SK-MEL-5 (cell line): ENCODE data around the gene NTRK2. TPM values are rescaled to one million over a fixed set of nuclear protein-coding genes. Genes with fewer than 3 reads are reported as not detected.
A peak's percentile ranks its signal among the peaks of the same experiment; 100 is the strongest.

Experiments used
- DNase-seq: peaks from one replicate; pipeline ENCODE4 v3.0.0-alpha.2; 2016; ENCODE audit warnings: low read depth, low spot score
- in situ Hi-C: cut with HindIII; loops from 2 replicates; pipeline ENCODE4 v1.10.0; 2016; ENCODE audit warnings: low sequenced_read_pairs, high pct_unique_total_duplicates, low pct_unique_long_range_greater_than_20kb
- total RNA-seq: library from RNA; depleted of rRNA; stranded (reverse); fragments of >200 nt; shearing (Covaris generic); gene quantifications from 2 replicates; pipeline ENCODE4 v1.2.3, GENCODE V29; 2014

Gene NTRK2
- total RNA-seq, 1 experiment from 2014 or later = 1.0 TPM

DNA sequence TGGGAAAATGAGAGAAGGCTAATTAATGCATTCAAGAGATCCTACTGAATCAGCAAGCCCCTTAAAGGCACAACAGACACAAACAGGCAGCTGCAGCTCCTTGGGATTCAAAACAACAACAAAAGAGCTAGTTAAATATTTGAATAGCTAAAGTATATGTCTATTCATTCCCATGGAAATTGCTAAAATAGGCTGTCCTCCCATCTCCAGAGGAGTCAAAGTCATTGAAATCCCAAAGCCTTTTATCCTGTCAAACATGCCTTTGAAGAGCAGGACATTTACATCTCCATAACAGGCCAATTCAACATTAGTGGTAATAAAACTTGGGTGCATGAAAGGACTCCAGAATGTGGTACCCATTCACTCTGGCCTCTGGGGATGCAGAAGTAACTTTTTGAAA is 177.4 kb downstream of the NTRK2 start:
- DNase-seq = no peak
- in situ Hi-C loops = no loop called here

DNA sequence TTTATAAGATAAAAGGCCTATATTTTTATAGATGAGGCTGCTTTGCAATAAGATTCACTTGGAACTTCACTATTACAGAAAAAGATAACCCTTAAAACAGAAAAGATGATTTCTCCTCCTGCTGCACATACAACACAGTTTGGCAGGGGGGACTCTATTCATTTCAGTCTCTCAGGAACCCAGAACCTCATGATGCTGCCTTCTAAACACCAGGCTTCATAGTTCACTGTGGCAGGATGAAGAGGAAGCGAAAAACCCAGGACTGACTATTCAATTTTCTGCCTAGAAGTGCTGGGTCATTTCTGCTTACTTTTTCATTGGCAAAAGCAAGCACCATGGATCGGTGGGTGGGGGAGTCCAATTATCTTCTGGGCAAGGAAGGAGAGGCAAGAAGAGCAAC is 179.5 kb downstream of the NTRK2 start:
- in situ Hi-C loops = no loop called here
- DNase-seq = no peak

DNA sequence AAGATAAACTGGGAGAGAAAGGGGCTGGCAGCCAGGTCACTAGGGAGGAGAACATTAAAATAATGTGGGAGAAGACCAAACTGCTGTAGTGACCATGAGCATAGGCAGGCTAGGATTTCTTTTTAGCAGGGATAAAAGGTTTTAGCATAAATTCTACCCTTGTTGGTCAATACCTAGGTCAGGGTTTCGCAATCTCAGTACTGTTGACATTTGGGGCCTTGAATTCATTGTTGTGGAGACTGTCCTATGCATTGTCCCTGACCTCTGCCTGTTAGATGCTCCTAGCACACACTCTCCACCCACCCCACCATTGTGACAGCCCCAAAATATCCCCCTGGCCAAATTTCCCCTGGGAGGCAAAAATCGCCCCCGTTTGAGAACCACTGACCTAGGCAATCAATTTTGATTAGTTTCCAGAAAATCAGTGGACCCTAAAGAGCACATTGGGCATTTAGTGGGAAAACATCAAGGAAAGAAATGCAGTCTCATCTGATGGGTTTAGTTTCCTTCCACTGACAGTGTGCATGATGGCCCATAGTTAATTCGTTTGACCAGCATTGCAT is 181.4 kb downstream of the NTRK2 start:
- in situ Hi-C loops = no loop called here
- no peak for DNase-seq

DNA sequence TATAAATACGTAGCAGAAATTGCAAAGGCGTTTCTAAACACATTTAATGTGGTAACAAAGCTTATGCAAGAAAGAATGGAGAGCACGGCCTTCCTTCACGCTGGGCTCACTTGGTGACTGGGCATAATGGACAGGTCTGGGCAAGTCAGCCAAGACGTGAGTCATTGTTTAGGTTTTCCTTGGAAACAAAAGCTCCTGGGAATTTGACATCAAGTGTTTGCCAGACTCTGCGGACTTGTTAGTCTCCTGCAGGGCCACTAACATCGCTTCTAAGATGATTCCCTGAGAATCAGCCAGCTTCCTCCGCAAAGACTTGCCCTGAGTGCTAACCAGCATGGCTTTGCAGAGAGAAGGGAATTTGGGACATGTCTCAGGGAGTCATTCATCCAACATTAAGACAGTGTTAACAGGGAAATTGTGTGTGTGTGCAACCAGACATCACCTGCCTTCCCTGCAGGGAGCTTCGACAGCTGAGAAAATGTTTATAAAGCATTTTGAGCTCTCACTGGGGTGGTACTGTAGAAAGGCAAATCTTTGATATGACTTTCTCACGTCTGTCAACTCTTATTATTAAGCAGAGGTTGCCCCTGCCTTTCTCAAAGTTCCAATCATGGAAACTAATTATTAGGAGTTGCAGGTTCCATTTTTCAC is 182.5 kb downstream of the NTRK2 start:
- in situ Hi-C loops = no loop called here
- peak; percentile 8 for DNase-seq

DNA sequence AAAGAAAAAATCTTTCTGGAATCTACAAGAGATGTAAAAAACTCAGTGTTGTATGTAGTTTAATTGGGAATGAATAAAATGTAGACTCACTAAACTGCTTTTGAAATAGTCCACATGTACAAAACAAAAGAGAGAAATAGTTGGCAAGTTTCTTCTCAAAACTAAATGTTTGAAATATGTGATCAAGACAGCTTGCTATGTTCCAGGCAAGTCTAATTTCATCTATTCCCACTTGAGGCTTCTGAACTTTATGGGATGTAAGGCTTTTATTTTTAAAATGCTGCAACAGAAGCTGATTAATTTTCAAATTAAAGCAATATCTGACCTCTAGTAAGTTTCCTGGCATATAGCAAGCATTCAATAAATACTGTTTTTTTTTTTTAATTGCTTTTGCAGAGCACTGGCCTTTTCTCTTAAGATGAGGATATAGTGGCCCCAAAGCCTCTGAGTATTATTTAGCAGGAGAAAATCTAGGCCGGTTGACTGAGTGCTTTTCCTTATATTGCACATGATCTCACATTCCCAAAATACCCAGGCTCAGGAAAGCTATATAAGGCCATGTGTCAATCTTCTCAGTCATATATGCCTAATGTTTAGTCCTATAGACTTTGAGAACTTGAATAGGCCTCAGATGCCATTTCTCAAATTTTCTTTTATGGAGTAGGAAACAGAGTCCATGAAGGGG is 183.2 kb downstream of the NTRK2 start:
- in situ Hi-C loops = no loop called here
- DNase-seq = no peak

DNA sequence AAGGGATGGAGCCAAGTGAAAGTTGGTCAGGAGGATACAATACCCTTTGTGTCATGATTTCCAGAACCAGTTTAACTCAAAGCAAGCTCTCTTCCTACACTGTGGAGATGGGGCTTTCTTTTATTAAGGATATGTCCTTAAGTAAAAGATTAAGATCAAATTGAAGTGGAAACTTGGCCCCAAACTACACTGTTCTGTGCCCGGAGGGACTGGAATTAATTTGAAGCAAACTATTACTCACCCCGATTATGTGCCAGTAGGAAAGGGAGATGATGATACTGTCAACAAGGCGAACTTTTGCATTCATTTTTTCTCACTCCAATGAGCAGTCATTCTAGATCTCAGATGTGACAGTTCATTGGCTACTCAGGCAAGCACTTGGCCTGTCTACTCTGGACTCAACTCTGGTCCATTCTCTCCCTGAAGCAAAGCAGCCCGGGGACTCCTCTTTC is 186.7 kb downstream of the NTRK2 start:
- in situ Hi-C loops = no loop called here
- DNase-seq = no peak

DNA sequence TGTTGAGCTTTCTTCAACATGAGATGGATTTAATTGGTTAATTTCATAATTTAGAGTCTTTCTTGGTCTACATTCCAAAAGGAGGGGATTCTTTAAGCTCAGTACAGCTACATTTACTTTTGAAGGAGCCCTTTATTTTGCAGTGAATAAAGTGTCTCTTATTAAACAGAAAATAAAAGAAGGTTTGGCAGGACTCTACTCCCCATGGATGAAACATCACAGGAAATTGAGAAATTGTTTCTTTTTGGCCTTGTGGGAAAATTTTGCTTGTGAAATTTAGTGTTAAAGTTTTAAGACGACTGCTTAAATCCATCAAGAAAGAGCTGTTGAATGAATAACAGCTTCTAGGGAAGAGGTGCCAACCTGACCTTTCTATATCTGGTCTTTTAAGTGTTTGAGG is 187.7 kb downstream of the NTRK2 start:
- no peak for DNase-seq
- in situ Hi-C loops = no loop called here

DNA sequence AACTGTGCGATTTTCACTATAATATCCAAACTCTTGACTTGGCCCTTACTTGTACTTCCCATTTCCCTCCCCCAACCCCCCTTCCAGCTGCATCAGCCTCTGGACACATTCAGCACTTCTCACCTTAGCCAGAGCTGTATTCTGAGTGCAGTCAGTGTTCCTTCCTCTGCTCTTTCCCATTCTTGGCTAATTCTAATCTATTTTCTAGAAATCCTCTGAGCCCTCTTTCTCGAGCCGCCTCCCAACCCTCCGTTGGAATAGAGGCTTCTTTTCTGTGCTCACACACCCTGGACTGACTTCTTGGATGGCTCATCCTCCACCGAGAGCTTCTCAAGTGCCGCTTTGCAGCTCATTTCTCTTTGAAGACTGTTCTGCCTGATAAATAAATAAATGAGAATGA is 188.8 kb downstream of the NTRK2 start:
- no peak for DNase-seq
- in situ Hi-C loops = no loop called here

DNA sequence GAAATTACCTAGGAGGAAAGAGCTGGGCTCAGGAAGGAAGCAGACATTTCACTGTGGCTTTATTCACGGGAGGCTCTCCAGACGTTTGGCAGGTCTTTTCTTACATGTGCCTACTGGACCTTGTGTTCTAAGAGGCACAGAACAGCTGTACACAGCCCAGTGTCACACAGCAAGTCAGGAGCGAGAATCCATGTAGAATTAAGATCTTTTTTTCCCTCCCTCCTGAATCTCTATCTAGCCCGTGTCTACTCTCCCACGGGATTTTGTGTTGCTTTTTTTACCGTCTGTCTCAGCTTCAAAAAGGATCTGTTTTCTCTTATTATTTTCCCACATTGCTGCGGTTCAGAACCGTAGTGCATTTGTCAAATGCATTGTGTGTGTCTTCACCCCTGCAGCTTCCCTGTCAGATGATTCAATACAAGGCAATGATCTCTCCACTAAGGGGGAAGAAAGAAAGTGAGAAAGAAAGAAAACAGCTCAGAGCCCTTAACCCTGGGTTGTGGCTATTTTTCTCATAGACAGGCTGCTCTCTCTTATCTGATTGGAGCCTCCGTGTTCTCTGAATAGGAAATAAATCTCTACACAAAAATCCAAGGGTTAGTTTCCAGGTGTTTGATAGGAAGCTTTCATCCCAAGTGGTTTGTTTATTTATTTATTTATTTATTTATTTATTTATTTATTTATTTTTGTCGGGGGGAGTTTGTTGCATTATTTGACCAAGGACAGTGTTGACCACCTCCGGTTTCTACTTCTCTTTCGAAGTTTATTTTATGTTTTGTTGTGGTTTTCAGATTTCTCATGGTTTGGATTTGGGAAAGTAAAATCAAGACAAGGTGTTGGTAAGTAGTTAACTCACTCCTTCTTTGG is 191.0 kb downstream of the NTRK2 start:
- no peak for DNase-seq
- in situ Hi-C loops = no loop called here

DNA sequence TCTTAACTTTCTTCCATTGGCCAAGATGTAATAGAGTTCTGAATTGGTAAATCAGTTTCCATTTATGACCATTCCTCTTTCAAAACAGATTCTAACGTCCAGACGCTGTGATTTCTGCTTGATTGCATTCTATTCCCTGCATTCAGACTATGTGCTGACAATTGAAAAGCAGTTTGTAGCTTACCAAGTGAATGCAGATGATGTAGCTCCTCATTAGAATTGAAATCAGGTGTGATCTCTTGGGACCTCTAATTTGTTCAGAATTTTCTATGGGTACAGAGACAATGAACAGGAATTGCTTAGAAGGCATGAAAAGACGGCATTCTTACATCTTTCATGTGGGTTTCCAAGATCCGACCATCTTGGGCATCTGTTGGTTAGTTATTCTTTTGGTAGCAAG is 191.9 kb downstream of the NTRK2 start:
- no peak for DNase-seq
- in situ Hi-C loops = no loop called here

DNA sequence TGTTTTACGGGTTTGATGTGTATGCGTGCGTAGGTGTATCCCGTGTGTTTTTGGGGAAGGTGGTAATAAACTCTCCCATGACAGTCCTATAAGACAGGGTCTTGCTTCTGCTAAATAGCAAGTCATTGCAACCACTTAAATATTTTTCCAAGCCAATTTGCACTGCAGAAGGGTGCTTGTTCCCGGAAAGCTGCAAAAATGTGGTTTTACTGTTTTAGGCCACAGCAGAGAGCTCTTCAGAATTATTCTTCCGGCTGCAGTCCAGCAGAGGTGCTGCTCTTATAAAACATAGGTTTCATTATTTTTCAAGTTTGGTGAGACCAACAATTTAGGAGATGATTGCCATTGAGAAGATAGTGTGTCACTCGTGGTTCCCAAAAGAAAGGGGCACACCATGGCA is 192.8 kb downstream of the NTRK2 start:
- in situ Hi-C loops = no loop called here
- no peak for DNase-seq

DNA sequence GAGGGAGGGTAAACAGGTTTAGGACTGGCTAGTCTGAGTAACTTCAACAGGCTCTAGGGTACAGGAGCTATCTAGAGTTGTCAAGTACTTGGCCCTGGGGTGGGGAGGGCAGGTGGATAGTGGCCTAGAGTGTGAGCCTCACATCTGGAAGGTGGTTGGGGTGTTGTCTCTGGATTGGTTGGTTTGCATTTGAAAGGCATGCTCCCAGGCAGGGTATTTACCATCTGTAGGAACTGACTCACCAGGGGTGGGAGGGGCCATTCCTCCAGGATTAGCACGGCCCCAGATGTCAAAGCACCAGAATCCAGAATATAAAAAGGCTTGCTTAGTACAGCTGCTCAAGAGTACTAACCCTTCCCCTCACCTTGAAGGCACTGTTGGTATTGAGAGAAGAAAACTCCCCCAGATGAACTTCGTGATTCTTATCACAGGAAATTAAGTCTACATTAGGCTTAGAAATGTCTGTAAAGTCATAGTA is 193.3 kb downstream of the NTRK2 start:
- DNase-seq = no peak

DNA sequence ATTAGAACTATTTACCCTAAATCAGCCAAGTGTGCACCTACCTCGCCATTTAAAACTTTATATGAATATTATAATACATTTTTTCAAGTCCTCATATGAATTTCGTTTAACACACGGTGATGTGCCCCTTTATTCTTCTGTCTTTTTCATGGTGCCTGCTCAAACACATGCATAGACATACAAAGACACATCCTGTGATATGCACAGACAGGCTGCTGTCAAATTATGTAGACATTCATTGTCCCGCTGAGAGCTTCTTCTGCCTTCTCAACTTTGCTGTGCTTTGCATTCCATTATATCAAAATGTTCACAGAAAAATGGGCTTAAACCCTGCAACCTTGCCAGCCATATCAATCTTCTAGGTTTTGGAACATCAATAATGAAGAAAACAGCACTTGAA is 193.8 kb downstream of the NTRK2 start:
- in situ Hi-C loops = no loop called here

More for the DNA sequence above, 193.3 kb downstream of the NTRK2 start:
- in situ Hi-C loops = no loop called here

DNA sequence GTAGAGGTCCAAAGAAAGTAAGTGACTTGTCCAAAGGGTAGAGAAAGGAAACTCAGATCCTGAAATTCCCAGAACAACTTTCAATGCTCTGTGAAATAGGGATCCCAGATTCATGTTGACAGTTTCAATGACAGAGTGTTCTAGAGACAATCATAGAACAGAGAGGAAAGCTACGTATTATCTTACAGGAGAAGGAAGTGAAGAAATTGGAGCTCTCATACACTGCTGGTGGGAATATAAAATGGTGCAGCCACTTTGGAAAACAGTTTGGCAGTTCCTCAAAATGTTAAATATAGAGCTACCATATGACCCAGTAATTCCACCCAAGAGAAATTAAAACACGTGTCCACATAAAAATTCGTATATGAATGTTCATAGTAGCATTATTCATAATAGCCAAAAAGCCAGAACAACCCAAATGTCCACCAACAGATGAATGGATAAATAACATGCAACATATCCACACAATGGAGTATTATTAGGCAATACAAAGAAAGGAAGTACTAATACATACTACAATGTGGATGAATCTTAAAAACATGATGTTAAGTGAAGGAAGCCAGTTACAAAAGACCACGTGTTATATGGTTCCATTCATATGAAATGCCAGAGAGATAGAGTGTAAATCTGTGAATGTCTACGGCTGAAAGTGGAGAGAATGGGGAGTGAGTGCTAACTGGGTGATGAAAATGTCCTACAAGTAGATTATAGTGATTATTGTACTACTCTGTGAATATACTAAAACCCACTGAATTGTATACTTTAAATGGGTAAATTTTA is 197.1 kb downstream of the NTRK2 start:
- in situ Hi-C loops = no loop called here
- DNase-seq = peak; percentile 6

More for the DNA sequence above, 193.8 kb downstream of the NTRK2 start:
- no peak for DNase-seq

DNA sequence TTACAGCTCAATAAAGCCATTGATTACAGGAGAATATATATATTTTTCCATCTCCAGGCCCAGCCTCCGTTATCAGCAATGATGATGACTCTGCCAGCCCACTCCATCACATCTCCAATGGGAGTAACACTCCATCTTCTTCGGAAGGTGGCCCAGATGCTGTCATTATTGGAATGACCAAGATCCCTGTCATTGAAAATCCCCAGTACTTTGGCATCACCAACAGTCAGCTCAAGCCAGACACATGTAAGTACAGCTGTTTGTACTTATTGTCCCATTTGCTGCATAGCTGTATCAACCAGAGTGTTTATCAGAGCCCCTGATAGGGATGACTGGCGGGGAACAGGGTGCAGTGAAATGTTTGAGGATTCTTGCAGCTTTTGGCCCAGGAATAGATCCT is 197.7 kb downstream of the NTRK2 start:
- DNase-seq = no peak
- in situ Hi-C loops = no loop called here

DNA sequence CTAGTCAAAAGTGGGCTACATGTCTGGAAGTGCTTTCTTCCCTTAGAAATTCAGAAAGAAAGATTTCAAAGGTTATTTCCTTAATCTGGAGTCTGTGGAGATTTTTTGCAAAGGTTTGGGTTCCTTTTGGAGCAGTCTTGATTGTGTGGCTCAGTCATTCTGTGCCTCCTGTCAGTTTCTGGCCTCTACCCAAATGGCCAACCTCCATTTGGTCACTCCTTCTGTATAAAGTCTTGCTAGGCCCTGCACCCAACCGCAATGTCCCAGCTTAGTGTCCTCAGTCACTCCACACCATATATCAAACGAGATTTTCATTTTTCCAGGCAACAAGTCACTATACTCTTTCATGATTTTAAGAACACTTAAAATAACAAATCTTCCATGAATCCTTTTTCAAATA is 199.6 kb downstream of the NTRK2 start:
- in situ Hi-C loops = no loop called here
- DNase-seq = no peak

DNA sequence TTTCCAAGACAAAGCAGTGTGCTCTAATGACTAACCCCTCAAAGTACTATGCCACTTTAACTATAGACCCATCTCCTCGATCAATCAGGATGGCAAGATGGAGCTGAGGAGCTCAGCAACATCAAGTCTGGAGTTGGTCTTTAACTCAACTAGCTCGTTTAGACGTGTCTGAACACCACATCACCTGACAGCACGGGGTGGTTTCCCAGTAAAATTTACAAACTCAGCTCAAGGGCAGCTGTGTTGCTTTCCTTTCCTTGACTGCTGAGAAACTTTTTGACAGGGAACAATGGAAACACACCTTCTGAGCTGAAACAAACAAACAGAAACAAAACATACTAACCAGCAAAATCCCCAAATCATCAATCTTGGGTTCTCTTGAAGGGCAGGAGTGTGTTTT is 202.5 kb downstream of the NTRK2 start:
- no peak for DNase-seq
- in situ Hi-C loops = no loop called here
